GM12864 (cell line): ENCODE results near the gene SFTPA1.
"Not testable (repeated sequence)": the region's sequence is repeated elsewhere in the genome, so short reads cannot be mapped to it uniquely, and the experiment has no call there.

ENCODE experiments used
- DNase-seq: peaks from one replicate; pipeline ENCODE4 v3.0.0-alpha.2; 2011; ENCODE audit warnings: low read depth
- H3K4me3 ChIP-seq: 2 replicates; pipeline ENCODE4 v1.5.1; 2011; ENCODE audit warnings: mild to moderate bottlenecking, low read depth, low read length, control low read depth
- CTCF ChIP-seq: IDR thresholded peaks from 2 replicates; pipeline ENCODE4 v1.5.1; 2011; ENCODE audit warnings: low read depth, mild to moderate bottlenecking, moderate library complexity, low read length, control low read depth, inconsistent platforms; ENCODE audit errors: missing control alignments

The SFTPA1 gene

GRCh38 chr10:79582096-79582495, 28.6 kb upstream of the SFTPA1 start:
- H3K4me3 ChIP-seq, result no peak overlapping the region
- TF ChIP-seq CTCF, result no peak
- DNase-seq, result no peak

- not testable (repeated sequence) for DNase-seq, H3K4me3 ChIP-seq
Measured at GRCh38 chr10:79582954-79583353, 27.8 kb upstream of the SFTPA1 start.

- DNase-seq, result no peak
Measured at GRCh38 chr10:79583488-79584024, 27.2 kb upstream of the SFTPA1 start.

GRCh38 chr10:79585870-79586527, 24.7 kb upstream of the SFTPA1 start:
- TF ChIP-seq CTCF, result no peak
- DNase-seq, result no peak
- no peak overlapping the region for H3K4me3 ChIP-seq

More at GRCh38 chr10:79583488-79584024, 27.2 kb upstream of the SFTPA1 start:
- H3K4me3 ChIP-seq, result no peak overlapping the region
- TF ChIP-seq CTCF, result no peak

- no peak for DNase-seq
- TF ChIP-seq CTCF, result no peak
- H3K4me3 ChIP-seq, result no peak overlapping the region
Measured at GRCh38 chr10:79586933-79587332, 23.8 kb upstream of the SFTPA1 start.

- DNase-seq, result no peak
- TF ChIP-seq CTCF, result no peak
Measured at GRCh38 chr10:79588800-79589199, 21.9 kb upstream of the SFTPA1 start.

GRCh38 chr10:79593377-79593776, 17.4 kb upstream of the SFTPA1 start:
- H3K4me3 ChIP-seq, result no peak overlapping the region
- no peak for TF ChIP-seq CTCF
- no peak for DNase-seq

More at GRCh38 chr10:79588800-79589199, 21.9 kb upstream of the SFTPA1 start:
- H3K4me3 ChIP-seq, result no peak overlapping the region

GRCh38 chr10:79594565-79594964, 16.2 kb upstream of the SFTPA1 start:
- H3K4me3 ChIP-seq, DNase-seq: not testable (repeated sequence)
